H1 (cell line): Measurements from ENCODE around the gene GNA12. TPM values are rescaled to one million over a fixed set of nuclear protein-coding genes. Genes with fewer than 3 reads are reported as not detected.

ENCODE experiments used
- CTCF ChIA-PET: fragments of 300-600 bp; sonication (Branson Sonifier 250); formaldehyde crosslinking; loops from one replicate; lab custom pipeline; 2021; ENCODE audit not compliant: partially characterized antibody; lab: Charles Lee
- POLR2A ChIA-PET: fragments of 300-600 bp; sonication (Branson Sonifier 250); formaldehyde crosslinking; loops from one replicate; lab custom pipeline; 2021; ENCODE audit warnings: inconsistent platforms; ENCODE audit not compliant: partially characterized antibody; lab: Charles Lee
- DNase-seq, 2 experiments: peaks; one replicate each; pipeline versions ENCODE4 v3.0.0 to v3.0.0-alpha.2; 2010 to 2022; ENCODE audit warnings: low spot score in 2 of 2, low read depth in 1 of 2, mixed read lengths in 1 of 2
- FAIRE-seq: peaks from 2 replicates; lab custom pipeline; 2011; peaks lifted over from hg19 to GRCh38; lab: Jason Lieb, UNC
- H2AFZ ChIP-seq: 2 replicates; pipeline ENCODE4 v1.8.1; 2012; ENCODE audit warnings: low read length, inconsistent platforms
- H2AK5ac ChIP-seq: 2 replicates; pipeline ENCODE4 v1.6.1; 2013; ENCODE audit warnings: low read depth, low read length
- H2BK120ac ChIP-seq: replicated peaks from 2 replicates; pipeline ENCODE3; 2013; ENCODE audit warnings: low read depth, low read length, inconsistent platforms
- H2BK12ac ChIP-seq: 2 replicates; pipeline ENCODE4 v1.6.1; 2013; ENCODE audit warnings: low read depth, low read length
- H2BK15ac ChIP-seq: 2 replicates; pipeline ENCODE4 v1.6.1; 2013; ENCODE audit warnings: low read length
- H2BK20ac ChIP-seq: 2 replicates; pipeline ENCODE4 v1.6.1; 2013; ENCODE audit warnings: low read length
- H2BK5ac ChIP-seq: 2 replicates; pipeline ENCODE4 v1.6.1; 2013; ENCODE audit warnings: low read depth, low read length
- H3K14ac ChIP-seq: 2 replicates; pipeline ENCODE4 v1.6.1; 2013; ENCODE audit warnings: inconsistent platforms; ENCODE audit not compliant: insufficient read length
- H3K18ac ChIP-seq: 2 replicates; pipeline ENCODE4 v1.6.1; 2013; ENCODE audit warnings: low read length; ENCODE audit errors: extremely low read depth
- H3K23ac ChIP-seq: 2 replicates; pipeline ENCODE4 v1.6.1; 2013; ENCODE audit warnings: inconsistent platforms; ENCODE audit not compliant: insufficient read length
- H3K23me2 ChIP-seq: 2 replicates; pipeline ENCODE4 v1.6.1; 2013; ENCODE audit warnings: low read depth, low read length
- H3K27ac ChIP-seq: 2 replicates; pipeline ENCODE4 v1.6.1; 2011; ENCODE audit warnings: low read depth, low read length, inconsistent platforms
- H3K27me3 ChIP-seq, 4 experiments: replicated peaks in 1 of 4; 1 replicate in 1 of 4; 2 replicates in 3 of 4; pipeline versions ENCODE4 v1.6.1 to v1.8.1; 2011 to 2013; ENCODE audit warnings: low read length in 3 of 4, mild to moderate bottlenecking in 3 of 4, inconsistent platforms in 2 of 4, mixed read lengths in 2 of 4, moderate library complexity in 1 of 4; ENCODE audit not compliant: control insufficient read depth in 3 of 4, insufficient read depth in 3 of 4; ENCODE audit errors: extremely low read depth in 1 of 4
- H3K36me3 ChIP-seq, 4 experiments: 2 replicates each; pipeline versions ENCODE4 v1.6.1 to v1.8.1; 2011 to 2013; ENCODE audit warnings: mild to moderate bottlenecking in 4 of 4, low read length in 3 of 4, moderate library complexity in 2 of 4, control low read depth in 1 of 4, inconsistent platforms in 1 of 4; ENCODE audit not compliant: insufficient read depth in 4 of 4, control insufficient read depth in 2 of 4
- H3K4ac ChIP-seq: replicated peaks from 2 replicates; pipeline ENCODE3; 2013; ENCODE audit warnings: low read length, low read depth, mixed read lengths, inconsistent platforms; ENCODE audit not compliant: insufficient read length
- H3K4me1 ChIP-seq, 4 experiments: replicated peaks in 1 of 4; 1 replicate in 1 of 4; 2 replicates in 3 of 4; pipeline versions ENCODE4 v1.6.1 to v1.8.1; 2011 to 2013; ENCODE audit warnings: low read length in 3 of 4, inconsistent platforms in 2 of 4, mixed read lengths in 1 of 4; ENCODE audit not compliant: insufficient read depth in 4 of 4, control insufficient read depth in 3 of 4
- H3K4me2 ChIP-seq, 2 experiments: 2 replicates each; pipeline versions ENCODE4 v1.6.1 to v1.8.1; 2011 to 2013; ENCODE audit warnings: low read depth in 2 of 2, low read length in 2 of 2, control low read depth in 1 of 2, inconsistent platforms in 1 of 2, mild to moderate bottlenecking in 1 of 2; ENCODE audit not compliant: insufficient read depth in 1 of 2
- H3K4me3 ChIP-seq, 4 experiments: fragments of 200-600, 300-600 bp in 1 of 4; sonication (generic), shearing (Covaris generic), sonication (Bioruptor Twin) in 1 of 4; 2 replicates each; pipeline versions ENCODE4 v1.5.1 to v1.8.1; 2011 to 2016; ENCODE audit warnings: low read length in 4 of 4, low read depth in 3 of 4, control low read depth in 2 of 4, inconsistent platforms in 2 of 4, mild to moderate bottlenecking in 2 of 4, mixed read lengths in 1 of 4, moderate library complexity in 1 of 4; ENCODE audit not compliant: insufficient read depth in 2 of 4; ENCODE audit errors: extremely low read depth in 1 of 4
- H3K56ac ChIP-seq: replicated peaks from 2 replicates; pipeline ENCODE3; 2013; ENCODE audit warnings: low read depth, mild to moderate bottlenecking, mixed read lengths, low read length, inconsistent platforms; ENCODE audit not compliant: insufficient read length
- H3K79me1 ChIP-seq: 2 replicates; pipeline ENCODE4 v1.6.1; 2013; ENCODE audit warnings: low read depth, low read length, control low read depth
- H3K79me2 ChIP-seq, 2 experiments: 2 replicates each; pipeline versions ENCODE4 v1.6.1 to v1.8.1; 2012 to 2013; ENCODE audit warnings: low read length in 2 of 2, mild to moderate bottlenecking in 2 of 2, inconsistent platforms in 1 of 2; ENCODE audit not compliant: insufficient read depth in 2 of 2, control insufficient read depth in 1 of 2
- H3K9ac ChIP-seq, 4 experiments: replicated peaks in 1 of 4; 1 replicate in 1 of 4; 2 replicates in 3 of 4; pipeline versions ENCODE4 v1.6.1 to v1.8.1; 2011 to 2013; ENCODE audit warnings: low read depth in 3 of 4, low read length in 3 of 4, control low read depth in 2 of 4, mild to moderate bottlenecking in 2 of 4, moderate library complexity in 2 of 4, inconsistent platforms in 1 of 4; ENCODE audit errors: extremely low read depth in 1 of 4
- H3K9me3 ChIP-seq, 2 experiments: 2 replicates each; pipeline versions ENCODE4 v1.6.1 to v1.8.1; 2012 to 2013; ENCODE audit warnings: mild to moderate bottlenecking in 2 of 2, moderate library complexity in 2 of 2, control low read depth in 1 of 2, inconsistent platforms in 1 of 2, low read depth in 1 of 2, low read length in 1 of 2, mixed read lengths in 1 of 2; ENCODE audit not compliant: insufficient read depth in 2 of 2
- H4K20me1 ChIP-seq, 2 experiments: replicated peaks in 1 of 2; 2 replicates each; pipeline versions ENCODE3 to v1.8.1; 2011 to 2013; ENCODE audit warnings: inconsistent platforms in 2 of 2, low read length in 2 of 2, mild to moderate bottlenecking in 1 of 2; ENCODE audit not compliant: insufficient read depth in 2 of 2, control insufficient read depth in 1 of 2
- H4K5ac ChIP-seq: 2 replicates; pipeline ENCODE4 v1.6.1; 2013; ENCODE audit warnings: low read length, low read depth, mixed read lengths, inconsistent platforms; ENCODE audit not compliant: insufficient read length
- H4K8ac ChIP-seq: 2 replicates; pipeline ENCODE4 v1.8.0; 2013; ENCODE audit warnings: mild to moderate bottlenecking, moderate library complexity, low read length, inconsistent platforms; ENCODE audit not compliant: insufficient read depth; ENCODE audit errors: extremely low read depth
- H4K91ac ChIP-seq: replicated peaks from 2 replicates; pipeline ENCODE3; 2013; ENCODE audit warnings: low read length, mixed read lengths, inconsistent platforms; ENCODE audit not compliant: insufficient read length
- BRCA1 ChIP-seq: IDR thresholded peaks from 2 replicates; pipeline ENCODE4 v1.6.1; 2012; ENCODE audit warnings: low read depth, low read length, improper control_type of control experiment
- CHD2 ChIP-seq: IDR thresholded peaks from 2 replicates; pipeline ENCODE4 v1.6.1; 2012; ENCODE audit warnings: low read length, improper control_type of control experiment
- EZH2 ChIP-seq: fragments of 200-600 bp; sonication (generic); IDR thresholded peaks from 2 replicates; pipeline ENCODE4 v1.7.1; 2012; ENCODE audit warnings: low read depth, mild to moderate bottlenecking, moderate library complexity, low read length, inconsistent platforms; ENCODE audit not compliant: severe bottlenecking
- JUN ChIP-seq: IDR thresholded peaks from 2 replicates; pipeline ENCODE4 v1.6.1; 2011; ENCODE audit warnings: low read depth, mild to moderate bottlenecking, improper control_type of control experiment, low read length
- MAFK ChIP-seq: IDR thresholded peaks from 2 replicates; pipeline ENCODE4 v1.6.1; 2012; ENCODE audit warnings: low read depth, mild to moderate bottlenecking, improper control_type of control experiment, low read length
- NRF1 ChIP-seq: IDR thresholded peaks from 2 replicates; pipeline ENCODE4 v1.6.1; 2011; ENCODE audit warnings: mild to moderate bottlenecking, low read depth, low read length, improper control_type of control experiment
- PHF8 ChIP-seq: fragments of 200-600 bp; sonication (generic); conservative IDR thresholded peaks from 2 replicates; pipeline ENCODE4 v1.7.1; 2012; ENCODE audit warnings: low read depth, mild to moderate bottlenecking, inconsistent platforms, low read length, moderate library complexity
- POLR2AphosphoS5 ChIP-seq: IDR thresholded peaks from 2 replicates; pipeline ENCODE4 v1.6.1; 2011; ENCODE audit warnings: low read depth, low read length
- RBBP5 ChIP-seq: IDR thresholded peaks from 2 replicates; pipeline ENCODE4 v1.7.1; 2012; ENCODE audit warnings: low read depth, mild to moderate bottlenecking, inconsistent platforms, low read length, moderate library complexity, borderline replicate concordance
- SP4 ChIP-seq: IDR thresholded peaks from 2 replicates; pipeline ENCODE4 v1.6.1; 2012; ENCODE audit warnings: low read length, inconsistent platforms
- TBP ChIP-seq: IDR thresholded peaks from 2 replicates; pipeline ENCODE4 v1.6.1; 2011; ENCODE audit warnings: low read depth, low read length, improper control_type of control experiment
- TEAD4 ChIP-seq: IDR thresholded peaks from 2 replicates; pipeline ENCODE4 v1.6.1; 2012; ENCODE audit warnings: low read depth, low read length, inconsistent platforms, mixed read lengths
- WGBS, 2 experiments: shearing (Covaris generic) in 1 of 2; methylation state at CpG; one replicate each; pipeline versions ENCODE4 v1.1.6 to v1.1.7; 2013 to 2015; ENCODE audit warnings: low lambda C conversion rate in 2 of 2, mixed read lengths in 2 of 2, inconsistent platforms in 1 of 2, low coverage in 1 of 2, missing lambda C conversion rate in 1 of 2; ENCODE audit not compliant: insufficient replicate concordance in 2 of 2, insufficient coverage in 1 of 2, insufficient read length in 1 of 2; ENCODE audit errors: extremely low coverage in 1 of 2, missing lambda C conversion rate in 1 of 2; 5-methylcytosine and 5-hydroxymethylcytosine counted together
- polyA plus RNA-seq, 7 experiments: library from polyadenylated mRNA; depleted of rRNA in 3 of 7; stranded (reverse) in 5 of 7; unstranded in 2 of 7; fragments of >200 nt in 5 of 7; fragments of 200-250 nt in 2 of 7; gene quantifications; 1 replicate in 5 of 7; 2 replicates in 1 of 7; 4 replicates in 1 of 7; pipeline versions ENCODE4 v1.2.1 to v1.2.3, GENCODE V29; 2011 to 2013; ENCODE audit warnings: missing spikeins in 2 of 7, mixed read lengths in 2 of 7
- total RNA-seq: library from RNA; stranded (reverse); fragmentation: NEBNext Ultra II Directional; extraction: Animal tissue kit (Norgen Biotek cat#: 25700); gene quantifications from 2 replicates; pipeline ENCODE4 v1.2.1, GENCODE V29; 2021
- TF ChIP-seq, protein P1 (sequence below): IDR thresholded peaks from 2 replicates; pipeline ENCODE4 v1.6.1; 2012; ENCODE audit warnings: inconsistent platforms

GNA12 gene
- total and polyA plus RNA-seq, 2 of the 8 experiments (the other 6 are each of a cell fraction or from before 2014, with no cell fraction given), result 96.5 to 109 TPM

DNA sequence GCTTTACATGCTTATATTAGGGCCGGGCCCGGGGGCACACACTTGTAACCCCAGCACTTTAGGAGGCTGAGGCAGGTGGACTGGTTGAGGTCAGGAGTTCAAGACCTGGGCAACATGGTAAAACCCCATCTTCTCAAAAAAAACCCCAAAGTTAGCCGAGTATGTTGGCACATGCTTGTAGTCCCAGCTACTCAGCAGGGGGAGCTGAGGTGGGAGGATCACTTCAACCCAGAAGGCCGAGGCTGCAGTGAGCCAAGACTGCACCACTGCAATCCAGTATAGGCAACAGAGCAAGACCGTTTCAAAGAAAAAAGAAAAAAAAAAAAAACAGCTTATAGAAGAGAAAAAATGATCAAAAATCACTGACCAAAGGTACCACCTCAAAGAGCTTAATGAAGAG, 93.0 kb downstream of the GNA12 start:
- Histone ChIP-seq H3K56ac (no peak overlapping the region), H3K23me2 (no peaks in the 10 kb centered on the region; the same call in 1 of the 2 replicates), H2AFZ (no peak overlapping the region), H4K5ac (no peak overlapping the region), H3K4me2 (no peak overlapping the region), H2BK20ac (no peak overlapping the region), H3K4me1 (no peaks in the 10 kb centered on the region; a peak in 2 of 7 replicates), H3K4me3 (no peak overlapping the region), H3K79me2 (peaks cover 2 to 68% of the 10 kb centered on the region in 2 experiments; a peak in 3 of 4 replicates), H2BK120ac (no peak overlapping the region), H3K27ac (no peak overlapping the region), H3K9ac (no peak overlapping the region), H3K9me3 (no peaks in the 10 kb centered on the region), H3K27me3 (no peaks in the 10 kb centered on the region), H2BK15ac (no peak overlapping the region)
- 81% methylated on average over 5 of the region's 5 CpGs; no CpG with 5 or more reads in 1 of the 2 experiments for WGBS, 2 experiments
- no peak for FAIRE-seq
- no peak for DNase-seq
- no peak for TF ChIP-seq TEAD4
- TF ChIP-seq MAFK, result no peak
- no peak for TF ChIP-seq BRCA1
- no peak for TF ChIP-seq TBP
- TF ChIP-seq SP4, result no peak
- no peak for TF ChIP-seq EZH2
- no peak for TF ChIP-seq POLR2AphosphoS5
- TF ChIP-seq JUN, result no peak
- no peak for TF ChIP-seq CHD2
- no peak for TF ChIP-seq RBBP5
- TF ChIP-seq NRF1, result no peak
- no peak for TF ChIP-seq PHF8
- TF ChIP-seq, protein P1, sequence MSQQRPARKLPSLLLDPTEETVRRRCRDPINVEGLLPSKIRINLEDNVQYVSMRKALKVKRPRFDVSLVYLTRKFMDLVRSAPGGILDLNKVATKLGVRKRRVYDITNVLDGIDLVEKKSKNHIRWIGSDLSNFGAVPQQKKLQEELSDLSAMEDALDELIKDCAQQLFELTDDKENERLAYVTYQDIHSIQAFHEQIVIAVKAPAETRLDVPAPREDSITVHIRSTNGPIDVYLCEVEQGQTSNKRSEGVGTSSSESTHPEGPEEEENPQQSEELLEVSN, result no peak
- TF ChIP-seq, all 59 proteins: peak for 0
- no peak overlapping the region for H2AK5ac ChIP-seq
- H2BK12ac ChIP-seq, result no peak overlapping the region
- POLR2A ChIA-PET, result interaction anchor here (1.5 kb wide), 1 partner anchor 16 kb away, joined by 3 read pairs; no protein-coding TSS in a partner anchor
- H4K91ac ChIP-seq, result no peak overlapping the region
- no peaks in the 10 kb centered on the region; a peak in 1 of 8 replicates for H3K36me3 ChIP-seq
- no peak overlapping the region for H4K8ac ChIP-seq
- CTCF ChIA-PET, result interaction anchor here (0.7 to 1.8 kb wide), 6 partner anchors 10 to 83 kb away, joined by 3 to 11 read pairs (median 3); no protein-coding TSS in a partner anchor
- H3K4ac ChIP-seq, result no peak overlapping the region
- no peak overlapping the region for H3K23ac ChIP-seq
- no peak overlapping the region for H3K18ac ChIP-seq
- peaks cover 0 to 2% of the 10 kb centered on the region in 2 experiments for H4K20me1 ChIP-seq
- H2BK5ac ChIP-seq, result no peak overlapping the region
- H3K14ac ChIP-seq, result no peak overlapping the region
- peaks cover 2% of the 10 kb centered on the region; the same call in 1 of the 2 replicates for H3K79me1 ChIP-seq
